ENCODE measurements around the gene AMACR.
"Not testable (repeated sequence)": the region's sequence is repeated elsewhere in the genome, so short reads cannot be mapped to it uniquely, and the experiment has no call there.

Gene AMACR

DNA sequence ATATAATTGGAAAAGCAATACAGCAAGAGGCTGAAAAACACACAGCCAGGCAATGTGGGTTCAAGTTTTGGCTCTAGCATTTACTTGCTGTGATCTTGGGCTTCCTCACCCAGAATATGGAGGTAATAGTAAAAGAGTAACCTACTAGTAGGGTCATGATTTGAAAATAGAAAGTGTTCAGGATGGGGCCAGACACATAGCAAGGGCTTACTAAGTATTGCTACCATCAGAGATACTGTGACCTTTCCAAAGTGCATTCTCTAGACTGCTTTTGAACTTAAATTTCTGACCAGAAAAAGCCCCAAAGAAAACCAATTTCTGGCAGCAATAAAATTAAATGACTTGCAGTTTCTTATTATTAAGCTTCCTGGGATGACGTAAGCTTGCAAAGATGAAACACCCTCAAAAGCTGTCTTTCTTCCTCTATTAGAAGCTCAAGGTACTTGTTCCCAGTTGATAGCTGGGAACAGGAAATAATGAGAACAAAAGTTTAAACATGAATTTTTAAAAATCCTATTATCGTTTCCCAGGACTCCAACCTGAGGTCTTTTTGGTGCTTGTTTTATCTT, 43.6 kb downstream of the AMACR start:
- no peak for DNase-seq

DNA sequence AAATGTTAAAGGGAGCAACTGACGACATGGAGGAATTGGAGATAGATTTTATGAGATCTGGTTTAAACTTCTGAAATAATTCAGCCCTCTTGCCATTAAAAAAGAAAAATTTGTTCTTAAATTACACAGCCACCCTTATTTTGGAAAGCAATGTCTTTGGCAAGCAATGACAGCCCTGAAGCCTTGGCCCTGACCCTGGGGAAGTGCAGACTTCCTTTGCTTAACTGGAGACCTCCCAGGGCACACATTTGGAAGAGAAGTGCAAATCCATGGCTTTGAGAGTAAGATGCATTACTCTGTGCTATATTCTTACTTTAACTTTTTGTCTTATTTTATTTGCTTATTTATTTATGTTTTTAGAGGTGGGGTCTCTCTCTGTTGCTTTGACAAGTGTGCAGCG, 49.7 kb downstream of the AMACR start:
- DNase-seq: no peak

DNA sequence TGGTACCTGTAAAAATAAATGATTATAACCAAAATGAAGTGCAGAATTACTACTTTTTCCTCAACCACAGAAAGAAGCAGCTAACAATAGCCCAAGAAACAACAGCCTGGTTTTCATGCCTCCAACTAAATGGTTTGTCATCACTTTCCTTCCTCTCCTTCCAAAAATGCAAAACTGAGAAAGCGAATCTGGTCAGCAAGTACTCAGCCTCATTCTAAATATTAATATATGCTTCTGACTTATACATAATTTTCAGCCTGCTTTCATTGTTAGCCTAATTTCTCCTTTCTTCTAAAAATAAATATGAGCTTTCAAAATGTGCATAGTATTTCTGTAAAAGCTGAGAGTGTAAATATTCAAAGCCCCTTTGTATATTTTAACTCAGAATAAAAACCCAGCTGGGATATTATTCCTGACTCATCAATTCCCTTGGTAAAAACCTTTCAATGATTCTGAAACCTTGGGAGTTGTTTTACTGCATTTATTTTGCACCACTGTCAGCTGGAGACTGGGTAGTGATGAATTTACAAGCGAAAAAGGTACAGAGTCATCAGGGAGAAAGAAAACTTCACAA, 50.2 kb downstream of the AMACR start:
- DNase-seq: no peak

DNA sequence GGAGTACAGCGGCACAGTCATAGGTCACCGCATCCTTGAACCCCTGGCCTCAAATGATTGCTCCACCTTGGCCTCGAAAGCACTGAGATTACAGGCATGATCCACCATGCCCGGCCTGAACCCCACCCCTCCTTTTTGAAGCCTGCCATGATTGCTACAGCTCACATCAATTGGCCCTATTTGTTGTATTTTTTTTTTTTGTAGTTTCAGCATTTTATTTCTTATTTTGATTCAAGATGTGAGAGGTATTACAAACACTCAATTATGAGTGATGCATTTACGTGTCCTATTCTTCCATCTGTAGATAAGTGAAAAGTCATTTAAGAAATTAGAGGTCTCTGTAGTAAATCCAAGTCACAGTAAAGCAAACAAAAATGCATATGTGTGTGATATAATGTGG, 55.7 kb downstream of the AMACR start:
- DNase-seq: not testable (repeated sequence)

DNA sequence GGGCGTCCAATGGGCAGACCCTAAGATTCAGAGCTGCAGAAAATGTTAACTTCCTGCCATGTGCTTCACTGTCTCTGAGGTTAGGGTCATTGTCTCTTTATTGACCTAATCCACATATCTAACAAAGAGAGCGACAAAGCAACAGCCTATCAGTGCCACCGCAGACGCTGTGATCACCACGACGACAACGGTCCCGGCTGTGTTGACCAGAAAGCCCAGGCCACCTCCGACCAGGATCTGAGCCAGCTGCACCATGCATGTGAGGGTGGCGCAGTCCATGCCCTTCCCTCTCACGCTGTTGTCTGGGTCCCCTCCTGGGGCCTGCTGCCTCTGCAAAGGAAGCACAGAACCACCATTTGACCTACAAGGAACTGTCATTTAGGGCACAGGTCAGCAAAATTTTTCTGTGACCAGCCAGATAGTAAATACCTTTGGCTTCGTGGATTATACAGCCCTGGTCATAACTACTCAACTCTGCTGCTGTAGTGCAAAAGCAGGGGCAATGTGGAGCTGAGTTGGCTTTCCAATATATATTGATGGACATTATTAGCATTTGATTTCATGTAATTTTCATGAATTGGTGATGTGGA, 63.2 kb downstream of the AMACR start:
- DNase-seq: no peak

DNA sequence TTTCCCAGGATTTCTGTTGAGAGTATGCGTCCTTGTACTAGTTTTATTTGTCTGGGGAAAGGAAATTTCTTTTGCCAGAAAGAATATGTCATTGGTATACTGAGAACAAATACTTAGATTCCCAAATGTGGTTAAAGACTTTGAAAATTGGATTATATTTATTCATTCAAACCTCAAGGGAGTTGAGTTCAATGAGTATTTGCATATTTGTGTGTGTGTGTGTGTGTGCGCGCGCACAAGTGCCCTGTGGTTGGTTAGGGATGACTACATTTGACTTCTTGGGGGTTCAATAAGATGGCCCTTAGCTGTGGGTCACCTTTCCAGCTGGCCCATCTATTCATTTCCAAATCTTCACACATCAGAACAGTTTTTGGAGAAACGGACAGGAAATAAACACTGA, 66.8 kb downstream of the AMACR start:
- DNase-seq: no peak

DNA sequence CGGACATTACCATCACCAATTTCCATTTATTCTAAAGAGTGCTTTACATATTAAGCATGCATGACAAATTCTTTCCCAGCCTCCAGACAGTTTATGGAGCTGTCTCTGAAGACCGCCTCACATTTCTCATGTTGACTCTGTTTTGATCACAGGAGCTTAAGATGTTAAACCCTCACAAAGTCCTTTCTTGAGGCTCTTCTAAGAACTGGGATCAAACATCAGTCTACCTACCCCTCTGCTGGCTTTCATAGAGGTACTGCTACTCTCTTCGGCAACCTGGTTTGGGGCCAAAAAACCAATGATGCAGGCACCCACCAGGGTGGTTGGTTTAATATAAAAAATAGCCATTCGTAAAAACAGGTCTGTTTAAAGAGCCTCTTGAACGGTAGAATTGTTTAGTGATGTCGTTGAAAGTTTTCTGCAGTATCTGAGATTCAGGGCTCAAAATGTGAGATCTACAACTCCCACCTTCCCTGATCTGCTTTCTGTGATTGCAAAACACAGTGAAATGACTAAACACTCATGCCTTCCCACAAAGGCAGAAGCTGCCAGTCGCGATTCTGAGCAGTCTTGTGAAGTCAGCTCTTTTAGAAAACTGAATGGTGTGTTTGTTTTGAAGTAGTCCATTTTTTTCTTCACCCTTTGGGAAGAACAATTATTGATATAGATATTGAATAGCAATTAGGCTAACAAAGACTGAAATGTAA, 68.1 kb downstream of the AMACR start:
- DNase-seq: no peak

DNA sequence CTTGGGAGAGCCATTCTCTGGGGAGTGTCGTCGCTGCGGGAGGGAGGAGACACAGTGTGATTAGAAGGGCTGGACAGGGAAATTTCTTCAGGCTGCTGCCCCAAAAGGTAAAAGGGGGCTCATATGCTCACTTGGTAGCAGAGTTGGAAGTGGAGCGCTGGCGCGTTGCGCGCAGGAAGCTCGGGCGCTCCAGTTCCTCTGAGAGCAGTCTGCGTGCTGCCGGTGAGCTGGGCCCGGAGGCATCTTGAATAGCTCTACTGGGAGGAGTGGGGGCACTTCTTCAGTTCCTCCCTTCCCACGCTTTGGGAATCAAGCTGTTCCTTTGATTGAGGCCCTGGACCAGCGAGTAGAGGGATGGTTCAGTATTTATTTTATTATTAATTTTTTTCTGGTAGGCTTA, 69.0 kb downstream of the AMACR start:
- no peak for DNase-seq

DNA sequence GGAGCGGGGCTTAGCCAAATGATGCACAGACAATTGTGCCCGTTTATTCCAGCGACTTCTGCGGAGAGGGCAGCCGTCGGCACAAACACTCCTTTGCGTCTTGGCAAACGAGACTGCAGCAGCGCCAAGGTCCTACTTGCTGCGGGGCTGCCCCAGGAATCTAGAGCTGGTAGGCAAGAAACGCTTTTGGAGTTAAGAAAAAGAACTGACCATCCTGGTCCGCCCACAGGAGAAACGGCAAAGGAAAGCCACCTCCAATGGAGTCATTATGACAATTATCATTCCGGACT, 69.4 kb downstream of the AMACR start:
- DNase-seq: no peak

DNA sequence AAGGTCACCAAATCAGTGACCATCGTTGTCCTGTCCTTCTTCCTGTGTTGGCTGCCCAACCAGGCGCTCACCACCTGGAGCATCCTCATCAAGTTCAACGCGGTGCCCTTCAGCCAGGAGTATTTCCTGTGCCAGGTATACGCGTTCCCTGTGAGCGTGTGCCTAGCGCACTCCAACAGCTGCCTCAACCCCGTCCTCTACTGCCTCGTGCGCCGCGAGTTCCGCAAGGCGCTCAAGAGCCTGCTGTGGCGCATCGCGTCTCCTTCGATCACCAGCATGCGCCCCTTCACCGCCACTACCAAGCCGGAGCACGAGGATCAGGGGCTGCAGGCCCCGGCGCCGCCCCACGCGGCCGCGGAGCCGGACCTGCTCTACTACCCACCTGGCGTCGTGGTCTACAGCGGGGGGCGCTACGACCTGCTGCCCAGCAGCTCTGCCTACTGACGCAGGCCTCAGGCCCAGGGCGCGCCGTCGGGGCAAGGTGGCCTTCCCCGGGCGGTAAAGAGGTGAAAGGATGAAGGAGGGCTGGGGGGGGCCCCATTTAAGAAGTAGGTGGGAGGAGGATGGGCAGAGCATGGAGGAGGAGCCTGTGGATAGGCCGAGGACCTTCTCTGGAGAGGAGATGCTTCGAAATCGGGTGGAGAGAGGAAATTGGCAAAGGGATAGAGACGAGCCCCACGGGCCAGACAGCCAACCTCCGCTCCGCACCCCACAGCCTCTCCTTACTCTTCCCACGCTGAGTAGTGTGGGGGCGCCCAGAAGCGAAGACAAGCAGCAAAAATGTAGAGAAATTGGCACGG, 69.9 kb downstream of the AMACR start:
- no peak for DNase-seq

DNA sequence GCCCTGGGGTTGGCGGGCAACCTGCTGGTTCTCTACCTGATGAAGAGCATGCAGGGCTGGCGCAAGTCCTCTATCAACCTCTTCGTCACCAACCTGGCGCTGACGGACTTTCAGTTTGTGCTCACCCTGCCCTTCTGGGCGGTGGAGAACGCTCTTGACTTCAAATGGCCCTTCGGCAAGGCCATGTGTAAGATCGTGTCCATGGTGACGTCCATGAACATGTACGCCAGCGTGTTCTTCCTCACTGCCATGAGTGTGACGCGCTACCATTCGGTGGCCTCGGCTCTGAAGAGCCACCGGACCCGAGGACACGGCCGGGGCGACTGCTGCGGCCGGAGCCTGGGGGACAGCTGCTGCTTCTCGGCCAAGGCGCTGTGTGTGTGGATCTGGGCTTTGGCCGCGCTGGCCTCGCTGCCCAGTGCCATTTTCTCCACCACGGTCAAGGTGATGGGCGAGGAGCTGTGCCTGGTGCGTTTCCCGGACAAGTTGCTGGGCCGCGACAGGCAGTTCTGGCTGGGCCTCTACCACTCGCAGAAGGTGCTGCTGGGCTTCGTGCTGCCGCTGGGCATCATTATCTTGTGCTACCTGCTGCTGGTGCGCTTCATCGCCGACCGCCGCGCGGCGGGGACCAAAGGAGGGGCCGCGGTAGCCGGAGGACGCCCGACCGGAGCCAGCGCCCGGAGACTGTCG, 70.7 kb downstream of the AMACR start:
- DNase-seq: no peak

DNA sequence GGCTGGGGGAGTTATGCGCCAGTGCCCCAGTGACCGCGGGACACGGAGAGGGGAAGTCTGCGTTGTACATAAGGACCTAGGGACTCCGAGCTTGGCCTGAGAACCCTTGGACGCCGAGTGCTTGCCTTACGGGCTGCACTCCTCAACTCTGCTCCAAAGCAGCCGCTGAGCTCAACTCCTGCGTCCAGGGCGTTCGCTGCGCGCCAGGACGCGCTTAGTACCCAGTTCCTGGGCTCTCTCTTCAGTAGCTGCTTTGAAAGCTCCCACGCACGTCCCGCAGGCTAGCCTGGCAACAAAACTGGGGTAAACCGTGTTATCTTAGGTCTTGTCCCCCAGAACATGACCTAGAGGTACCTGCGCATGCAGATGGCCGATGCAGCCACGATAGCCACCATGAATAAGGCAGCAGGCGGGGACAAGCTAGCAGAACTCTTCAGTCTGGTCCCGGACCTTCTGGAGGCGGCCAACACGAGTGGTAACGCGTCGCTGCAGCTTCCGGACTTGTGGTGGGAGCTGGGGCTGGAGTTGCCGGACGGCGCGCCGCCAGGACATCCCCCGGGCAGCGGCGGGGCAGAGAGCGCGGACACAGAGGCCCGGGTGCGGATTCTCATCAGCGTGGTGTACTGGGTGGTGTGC, 71.4 kb downstream of the AMACR start, which contains the start of gene RXFP3:
TSS of gene RXFP3 (plus strand) at position 6 of the 636 bp plus-strand sequence. CDS start at position 361, 355 bp downstream.
- DNase-seq: no peak

All from SIG-M5 (cell line).